K562 (cell line): Measurements from ENCODE around the gene PCNX3. TPM values are rescaled to one million over a fixed set of nuclear protein-coding genes. Genes with fewer than 3 reads are reported as not detected.
A peak's percentile ranks its signal among the peaks of the same experiment; 100 is the strongest.

ENCODE experiments used
- BRD4 ChIP-seq: fragments of 200-600 bp; sonication (generic); IDR thresholded peaks from 2 replicates; pipeline ENCODE4 v1.6.1; 2017; ENCODE audit warnings: inconsistent platforms
- CBFA2T3 ChIP-seq: fragments of 450-650 bp; IDR thresholded peaks from 2 replicates; pipeline ENCODE4 v1.6.1; 2017
- ETV6 ChIP-seq, 3 experiments: fragments of 150-350 bp in 1 of 3; sonication (generic) in 1 of 3; formaldehyde crosslinking in 1 of 3; IDR thresholded peaks; 2 replicates each; pipeline versions ENCODE4 v1.6.1 to v1.8.0; 2014 to 2022; ENCODE audit warnings: borderline replicate concordance in 2 of 3, low read depth in 2 of 3, antibody characterized with exemption in 1 of 3, low read length in 1 of 3, mild to moderate bottlenecking in 1 of 3, missing genetic modification reagents in 1 of 3
- HDAC6 ChIP-seq: IDR thresholded peaks from 2 replicates; pipeline ENCODE4 v1.6.1; 2012; ENCODE audit warnings: low read depth, mild to moderate bottlenecking, control low read depth, inconsistent platforms, low read length, moderate library complexity
- HSF4 ChIP-seq: fragments of 250-450 bp; sonication (Bioruptor Pico); IDR thresholded peaks from 2 replicates; pipeline ENCODE4 v2.1.2; 2022; ENCODE audit warnings: mild to moderate bottlenecking, moderate library complexity, borderline replicate concordance
- KLF10 ChIP-seq: fragments of 250-450 bp; sonication (Bioruptor Pico); IDR thresholded peaks from 2 replicates; pipeline ENCODE4 v1.6.1; 2021; ENCODE audit warnings: matching md5 sums
- PHF21A ChIP-seq: fragments of 450-650 bp; IDR thresholded peaks from 2 replicates; pipeline ENCODE4 v1.6.1; 2017; ENCODE audit warnings: low read depth, borderline replicate concordance
- SAFB ChIP-seq: fragments of 200-400 bp; formaldehyde crosslinking; IDR thresholded peaks from 2 replicates; pipeline ENCODE4 v1.6.1; 2017; ENCODE audit warnings: low read depth, low read length, borderline replicate concordance
- SIN3B ChIP-seq: fragments of 450-650 bp; IDR thresholded peaks from 2 replicates; pipeline ENCODE4 v1.6.1; 2017; ENCODE audit warnings: low read depth, mild to moderate bottlenecking, moderate library complexity
- SP1 ChIP-seq: sonication (generic); formaldehyde crosslinking; IDR thresholded peaks from 2 replicates; pipeline ENCODE4 v1.8.1; 2022; ENCODE audit warnings: mild to moderate bottlenecking, missing genetic modification reagents
- TAL1 ChIP-seq: fragments of 450-650 bp; IDR thresholded peaks from 2 replicates; pipeline ENCODE4 v1.6.1; 2016; ENCODE audit warnings: mild to moderate bottlenecking
- TARDBP ChIP-seq: fragments of 450-650 bp; IDR thresholded peaks from 2 replicates; pipeline ENCODE4 v1.6.1; 2016
- TCF7L2 ChIP-seq: fragments of 150-350 bp; IDR thresholded peaks from 2 replicates; pipeline ENCODE4 v1.6.1; 2016; ENCODE audit warnings: low read depth, mild to moderate bottlenecking, low read length, moderate library complexity
- TEAD1 ChIP-seq, 2 experiments: fragments of 450-650 bp in 1 of 2; sonication (generic) in 1 of 2; formaldehyde crosslinking; IDR thresholded peaks; 2 replicates each; pipeline versions ENCODE4 v1.4.0 to v1.8.0; 2020 to 2022; ENCODE audit warnings: mild to moderate bottlenecking in 2 of 2, missing genetic modification reagents in 1 of 2
- ZNF282 ChIP-seq: sonication (generic); formaldehyde crosslinking; IDR thresholded peaks from 2 replicates; pipeline ENCODE4 v1.8.1; 2023; ENCODE audit warnings: missing genetic modification reagents
- ZNF431 ChIP-seq: sonication (generic); formaldehyde crosslinking; IDR thresholded peaks from 2 replicates; pipeline ENCODE4 v1.8.0; 2022; ENCODE audit warnings: mild to moderate bottlenecking, missing genetic modification reagents
- ZNF696 ChIP-seq: fragments of 250-450 bp; sonication (Bioruptor Pico); conservative IDR thresholded peaks from 2 replicates; pipeline ENCODE4 v1.4.0; 2020; ENCODE audit warnings: mild to moderate bottlenecking, moderate library complexity
- polyA plus RNA-seq, 8 experiments: library from polyadenylated mRNA; depleted of rRNA in 4 of 8; stranded (reverse) in 5 of 8; unstranded in 3 of 8; fragments of >200 nt; fragmentation: Nextera tagmentation in 2 of 8; fragmentation: Illumina TruSeq in 1 of 8; extraction: Ambion mirVana in 2 of 8; extraction: Trizol in 1 of 8; gene quantifications; 2 replicates each; pipeline versions ENCODE4 v1.2.1 to v1.2.3, GENCODE V29; 2011 to 2014; ENCODE audit warnings: inconsistent platforms in 1 of 8, missing spikeins in 1 of 8
- total RNA-seq, 7 experiments: library from RNA; depleted of rRNA in 6 of 7; stranded (reverse); fragments of >200 nt in 6 of 7; fragmentation: Illumina TruSeq in 2 of 7; extraction: Trizol in 2 of 7; gene quantifications; 2 replicates each; pipeline versions ENCODE4 v1.2.1 to v1.2.3, GENCODE V29; 2011 to 2021; ENCODE audit warnings: low replicate concordance in 1 of 7
- TF ChIP-seq, protein P1 (sequence below): sonication (generic); formaldehyde crosslinking; IDR thresholded peaks from 2 replicates; pipeline ENCODE4 v1.8.0; 2022; ENCODE audit warnings: mild to moderate bottlenecking, missing genetic modification reagents, borderline replicate concordance
- TF ChIP-seq, protein P2 (sequence below): fragments of 250-450 bp; sonication (Bioruptor Pico); IDR thresholded peaks from 2 replicates; pipeline ENCODE4 v1.5.0; 2020; ENCODE audit warnings: mild to moderate bottlenecking, borderline replicate concordance
- TF ChIP-seq, protein P3 (sequence below): fragments of 450-650 bp; IDR thresholded peaks from 2 replicates; pipeline ENCODE4 v1.6.1; 2018; ENCODE audit warnings: mild to moderate bottlenecking, low read depth; ENCODE audit not compliant: partially characterized antibody
- TF ChIP-seq, protein P4 (sequence below), 2 experiments: IDR thresholded peaks; 2 replicates each; pipeline ENCODE4 v1.6.1; 2011; ENCODE audit warnings: borderline replicate concordance in 1 of 2, control low read depth in 1 of 2, low read depth in 1 of 2, low read length in 1 of 2, mild to moderate bottlenecking in 1 of 2, mixed read lengths in 1 of 2, moderate library complexity in 1 of 2; ENCODE audit not compliant: insufficient read depth in 1 of 2, insufficient read length in 1 of 2, poor library complexity in 1 of 2, severe bottlenecking in 1 of 2; ENCODE audit errors: extremely low read depth in 1 of 2

The PCNX3 gene
- total and polyA plus RNA-seq, 9 of the 15 experiments (the other 6 are each of a cell fraction or from before 2014, with no cell fraction given) = 0.11 to 47.8 (median 12.8) TPM

DNA sequence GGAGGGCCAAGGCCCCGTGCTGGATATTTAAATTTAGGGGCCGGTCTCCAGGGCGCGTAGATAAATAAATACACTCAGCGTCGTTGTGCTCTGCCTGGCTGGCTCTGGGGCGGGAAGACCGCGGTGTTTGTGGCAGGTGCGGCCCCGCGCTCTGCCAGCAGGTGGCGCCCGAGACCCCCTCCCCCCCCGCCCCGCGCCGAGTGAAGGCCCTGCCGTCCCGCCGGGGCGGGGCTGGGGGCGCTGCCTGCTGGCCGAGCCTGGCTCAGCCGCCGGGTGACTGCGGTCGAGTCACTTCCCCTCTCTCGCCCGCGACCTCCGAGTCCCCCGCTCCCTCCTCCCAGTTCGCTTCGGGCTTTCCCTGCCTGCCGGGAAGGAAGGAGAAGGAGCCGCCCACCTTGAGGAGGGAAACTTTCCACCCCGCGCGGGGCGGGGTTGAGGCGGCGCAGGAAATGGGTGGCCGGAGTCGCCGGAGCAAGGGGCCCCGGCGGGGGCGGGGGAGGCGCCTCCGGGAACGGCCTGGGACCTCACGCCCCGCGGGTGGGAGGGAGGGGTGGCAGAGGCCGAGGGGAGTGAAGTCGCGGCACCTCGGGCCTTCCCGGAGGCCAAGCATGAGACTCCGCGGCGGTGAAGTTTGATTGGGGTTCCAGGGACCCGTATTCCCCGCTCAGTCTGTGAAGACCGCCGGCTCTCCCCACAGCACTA is 41.3 kb upstream of the PCNX3 start (continued):
- TF ChIP-seq, protein P1, sequence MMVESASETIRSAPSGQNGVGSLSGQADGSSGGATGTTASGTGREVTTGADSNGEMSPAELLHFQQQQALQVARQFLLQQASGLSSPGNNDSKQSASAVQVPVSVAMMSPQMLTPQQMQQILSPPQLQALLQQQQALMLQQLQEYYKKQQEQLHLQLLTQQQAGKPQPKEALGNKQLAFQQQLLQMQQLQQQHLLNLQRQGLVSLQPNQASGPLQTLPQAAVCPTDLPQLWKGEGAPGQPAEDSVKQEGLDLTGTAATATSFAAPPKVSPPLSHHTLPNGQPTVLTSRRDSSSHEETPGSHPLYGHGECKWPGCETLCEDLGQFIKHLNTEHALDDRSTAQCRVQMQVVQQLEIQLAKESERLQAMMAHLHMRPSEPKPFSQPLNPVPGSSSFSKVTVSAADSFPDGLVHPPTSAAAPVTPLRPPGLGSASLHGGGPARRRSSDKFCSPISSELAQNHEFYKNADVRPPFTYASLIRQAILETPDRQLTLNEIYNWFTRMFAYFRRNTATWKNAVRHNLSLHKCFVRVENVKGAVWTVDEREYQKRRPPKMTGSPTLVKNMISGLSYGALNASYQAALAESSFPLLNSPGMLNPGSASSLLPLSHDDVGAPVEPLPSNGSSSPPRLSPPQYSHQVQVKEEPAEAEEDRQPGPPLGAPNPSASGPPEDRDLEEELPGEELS (CRISPR knock-in tag) = no peak
- TF ChIP-seq CBFA2T3 = peak; percentile 5; the same call in 1 of the 2 replicates
- peak in 1 of 2 experiments; percentile 69; a peak in 1 of 4 replicates for TF ChIP-seq ETV6 (IDR thresholded peaks at IDR 0.05; ENCODE audit: borderline replicate concordance in 1 of 2, low read depth in 2 of 2, low read length in 1 of 2)
- TF ChIP-seq ETV6 (CRISPR knock-in tag; IDR thresholded peaks at IDR 0.05; ENCODE audit: borderline replicate concordance) = no peak
- TF ChIP-seq SP1 (CRISPR knock-in tag) = no peak; the same call in 1 of the 2 replicates
- 0 out of 2 replicates have a peak, but pooled peaks have one; percentile 29 for TF ChIP-seq SAFB
- TF ChIP-seq, protein P2, sequence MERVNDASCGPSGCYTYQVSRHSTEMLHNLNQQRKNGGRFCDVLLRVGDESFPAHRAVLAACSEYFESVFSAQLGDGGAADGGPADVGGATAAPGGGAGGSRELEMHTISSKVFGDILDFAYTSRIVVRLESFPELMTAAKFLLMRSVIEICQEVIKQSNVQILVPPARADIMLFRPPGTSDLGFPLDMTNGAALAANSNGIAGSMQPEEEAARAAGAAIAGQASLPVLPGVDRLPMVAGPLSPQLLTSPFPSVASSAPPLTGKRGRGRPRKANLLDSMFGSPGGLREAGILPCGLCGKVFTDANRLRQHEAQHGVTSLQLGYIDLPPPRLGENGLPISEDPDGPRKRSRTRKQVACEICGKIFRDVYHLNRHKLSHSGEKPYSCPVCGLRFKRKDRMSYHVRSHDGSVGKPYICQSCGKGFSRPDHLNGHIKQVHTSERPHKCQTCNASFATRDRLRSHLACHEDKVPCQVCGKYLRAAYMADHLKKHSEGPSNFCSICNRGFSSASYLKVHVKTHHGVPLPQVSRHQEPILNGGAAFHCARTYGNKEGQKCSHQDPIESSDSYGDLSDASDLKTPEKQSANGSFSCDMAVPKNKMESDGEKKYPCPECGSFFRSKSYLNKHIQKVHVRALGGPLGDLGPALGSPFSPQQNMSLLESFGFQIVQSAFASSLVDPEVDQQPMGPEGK (CRISPR knock-in tag) = no peak
- TF ChIP-seq TEAD1 (CRISPR knock-in tag; IDR thresholded peaks at IDR 0.05) = no peak
- 0 out of 2 replicates have a peak, but pooled peaks have one; percentile 8 for TF ChIP-seq PHF21A
- TF ChIP-seq, protein P3, sequence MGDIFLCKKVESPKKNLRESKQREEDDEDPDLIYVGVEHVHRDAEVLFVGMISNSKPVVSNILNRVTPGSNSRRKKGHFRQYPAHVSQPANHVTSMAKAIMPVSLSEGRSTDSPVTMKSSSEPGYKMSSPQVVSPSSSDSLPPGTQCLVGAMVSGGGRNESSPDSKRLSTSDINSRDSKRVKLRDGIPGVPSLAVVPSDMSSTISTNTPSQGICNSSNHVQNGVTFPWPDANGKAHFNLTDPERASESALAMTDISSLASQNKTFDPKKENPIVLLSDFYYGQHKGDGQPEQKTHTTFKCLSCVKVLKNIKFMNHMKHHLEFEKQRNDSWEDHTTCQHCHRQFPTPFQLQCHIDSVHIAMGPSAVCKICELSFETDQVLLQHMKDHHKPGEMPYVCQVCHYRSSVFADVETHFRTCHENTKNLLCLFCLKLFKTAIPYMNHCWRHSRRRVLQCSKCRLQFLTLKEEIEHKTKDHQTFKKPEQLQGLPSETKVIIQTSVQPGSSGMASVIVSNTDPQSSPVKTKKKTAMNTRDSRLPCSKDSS = no peak
- TF ChIP-seq SIN3B = 0 out of 2 replicates have a peak, but pooled peaks have one; percentile 21
- TF ChIP-seq, protein P4, sequence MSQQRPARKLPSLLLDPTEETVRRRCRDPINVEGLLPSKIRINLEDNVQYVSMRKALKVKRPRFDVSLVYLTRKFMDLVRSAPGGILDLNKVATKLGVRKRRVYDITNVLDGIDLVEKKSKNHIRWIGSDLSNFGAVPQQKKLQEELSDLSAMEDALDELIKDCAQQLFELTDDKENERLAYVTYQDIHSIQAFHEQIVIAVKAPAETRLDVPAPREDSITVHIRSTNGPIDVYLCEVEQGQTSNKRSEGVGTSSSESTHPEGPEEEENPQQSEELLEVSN (IDR thresholded peaks at IDR 0.05; ENCODE audit: borderline replicate concordance in 1 of 2, extremely low read depth in 1 of 2, insufficient read depth in 1 of 2, insufficient read length in 1 of 2, low read depth in 1 of 2, low read length in 1 of 2, poor library complexity in 1 of 2, severe bottlenecking in 1 of 2) = peak; percentile 56 to 79
- no peak; the same call in 1 of the 2 replicates for TF ChIP-seq ZNF282 (CRISPR knock-in tag)
- no peak for TF ChIP-seq HSF4
- no peak for TF ChIP-seq TAL1
- TF ChIP-seq ZNF431 (CRISPR knock-in tag) = no peak
- peak; percentile 73; the same call in 1 of the 2 replicates for TF ChIP-seq TARDBP
- TF ChIP-seq HDAC6 = no peak
- TF ChIP-seq ZNF696 (CRISPR knock-in tag) = no peak
- no peak for TF ChIP-seq KLF10
- TF ChIP-seq BRD4 = no peak
- TF ChIP-seq TCF7L2 = no peak
